Ramos (cell line): ENCODE data around the gene C1orf226.

Source experiments
- in situ Hi-C: fragments of 300-500 bp; cut with MboI; formaldehyde crosslinking; loops from one replicate; pipeline ENCODE4 v1.14.3; 2022; ENCODE audit warnings: low sequenced_read_pairs; ENCODE audit not compliant: unreplicated experiment

Gene C1orf226

DNA sequence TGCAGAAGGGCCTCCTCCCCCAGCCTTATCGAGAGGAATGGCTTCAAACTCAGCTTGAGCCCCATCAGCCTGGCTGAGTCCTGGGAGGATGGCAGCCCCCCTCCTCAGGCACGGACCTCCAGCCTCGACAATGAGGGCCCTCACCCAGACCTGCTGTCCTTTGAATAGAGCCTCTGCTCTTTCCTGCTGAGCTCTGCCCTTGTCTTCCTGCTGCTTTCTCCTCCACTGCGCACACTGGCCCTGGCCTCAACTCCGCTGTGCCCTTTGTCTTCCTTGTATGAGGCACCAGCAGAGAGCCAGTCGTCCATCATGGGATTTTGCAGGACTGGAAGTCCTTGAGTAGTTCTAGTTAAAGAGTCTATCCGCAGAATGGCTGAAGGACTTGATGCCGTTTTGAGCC is 2.0 kb downstream of the C1orf226 start:
- in situ Hi-C loops, result no loop called here

DNA sequence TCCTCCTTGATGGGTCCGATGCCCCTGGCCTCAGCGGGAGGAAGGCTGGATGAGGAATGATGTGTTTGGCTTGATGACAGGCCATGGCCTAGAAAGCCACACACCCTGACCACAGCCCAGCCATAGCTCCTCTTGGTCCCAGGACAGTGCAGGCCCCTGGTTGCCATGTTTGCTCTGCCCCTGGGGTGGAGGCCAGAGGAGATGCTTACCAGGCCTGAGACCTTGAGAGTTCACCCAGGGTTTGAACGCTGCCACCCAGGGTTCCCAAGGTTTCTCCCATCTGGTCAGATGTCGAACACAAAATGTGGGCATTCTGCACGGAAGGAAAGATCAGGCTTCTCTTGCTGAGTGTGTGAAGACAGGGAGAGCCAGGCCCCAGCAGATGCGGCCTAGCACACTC is 2.6 kb downstream of the C1orf226 start:
- in situ Hi-C loops, result no loop called here

DNA sequence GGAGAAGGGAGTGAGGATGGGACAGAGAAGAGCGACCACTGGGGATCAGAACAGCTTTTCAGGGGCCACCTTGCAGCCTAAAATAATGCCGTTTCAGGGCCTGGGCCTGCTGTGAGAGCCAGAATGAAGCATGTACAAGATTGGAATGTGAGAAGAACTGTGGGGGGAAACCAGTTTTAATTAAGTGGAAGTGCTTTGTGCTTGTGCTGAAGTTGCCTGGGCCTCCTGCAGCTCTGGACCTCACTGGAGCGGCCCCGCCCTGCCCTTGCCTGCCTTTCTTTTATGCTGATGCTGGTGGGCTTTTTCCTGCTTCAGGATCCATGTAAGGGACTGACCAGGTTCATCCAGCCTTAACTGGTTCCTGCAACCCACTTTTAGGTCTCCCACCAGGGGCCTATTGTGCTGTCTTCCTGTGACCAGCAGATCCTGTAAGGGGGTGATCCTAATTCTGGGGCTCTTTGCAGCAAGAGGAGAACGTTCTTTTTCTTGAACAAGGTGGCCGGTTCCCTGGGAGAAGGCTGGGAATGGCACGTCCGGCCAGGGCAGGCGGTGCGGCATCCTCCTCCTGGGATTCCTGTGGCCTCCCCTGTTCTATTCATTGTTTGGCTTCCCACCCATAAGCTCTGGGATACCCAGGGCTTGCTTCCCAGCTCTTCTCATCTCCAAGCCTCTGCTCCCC is 3.2 kb downstream of the C1orf226 start:
- in situ Hi-C loops, result no loop called here

DNA sequence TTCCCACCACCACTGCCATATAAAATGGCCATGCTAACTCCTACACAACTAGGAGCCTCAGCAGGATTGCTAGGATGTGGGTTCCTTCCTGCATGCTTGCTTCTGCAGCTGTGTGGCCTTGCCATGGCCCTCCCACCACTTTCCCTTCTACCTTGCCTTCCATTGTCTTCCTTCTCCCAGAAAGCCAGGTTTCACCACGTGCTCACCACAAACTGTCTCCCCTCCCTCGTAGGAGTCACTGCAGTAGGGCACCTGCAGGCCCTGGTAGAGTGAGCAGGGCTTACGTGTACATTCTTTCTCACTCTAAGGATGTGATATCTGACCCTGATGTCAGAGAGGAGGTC is 3.7 kb downstream of the C1orf226 start:
- in situ Hi-C loops, result no loop called here

DNA sequence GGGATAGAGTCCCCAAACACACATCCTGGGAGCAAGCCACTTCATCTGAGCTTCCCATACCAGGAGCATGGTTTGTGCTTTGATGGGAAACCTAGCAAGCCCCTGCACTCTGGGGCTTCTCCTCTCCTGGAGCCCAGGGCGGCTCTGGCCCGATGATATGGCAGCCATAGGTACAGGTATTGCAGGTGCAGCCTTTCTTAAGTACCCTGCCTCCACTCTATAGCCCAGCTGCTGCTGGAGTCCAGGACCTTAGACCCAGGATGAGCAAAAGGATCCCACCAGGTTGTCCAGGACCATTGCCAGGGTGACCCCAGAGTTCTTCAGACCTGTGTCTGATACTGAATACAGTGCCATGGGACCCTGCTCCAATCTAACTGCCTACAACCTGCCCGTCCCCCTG is 4.2 kb downstream of the C1orf226 start:
- in situ Hi-C loops, result no loop called here

DNA sequence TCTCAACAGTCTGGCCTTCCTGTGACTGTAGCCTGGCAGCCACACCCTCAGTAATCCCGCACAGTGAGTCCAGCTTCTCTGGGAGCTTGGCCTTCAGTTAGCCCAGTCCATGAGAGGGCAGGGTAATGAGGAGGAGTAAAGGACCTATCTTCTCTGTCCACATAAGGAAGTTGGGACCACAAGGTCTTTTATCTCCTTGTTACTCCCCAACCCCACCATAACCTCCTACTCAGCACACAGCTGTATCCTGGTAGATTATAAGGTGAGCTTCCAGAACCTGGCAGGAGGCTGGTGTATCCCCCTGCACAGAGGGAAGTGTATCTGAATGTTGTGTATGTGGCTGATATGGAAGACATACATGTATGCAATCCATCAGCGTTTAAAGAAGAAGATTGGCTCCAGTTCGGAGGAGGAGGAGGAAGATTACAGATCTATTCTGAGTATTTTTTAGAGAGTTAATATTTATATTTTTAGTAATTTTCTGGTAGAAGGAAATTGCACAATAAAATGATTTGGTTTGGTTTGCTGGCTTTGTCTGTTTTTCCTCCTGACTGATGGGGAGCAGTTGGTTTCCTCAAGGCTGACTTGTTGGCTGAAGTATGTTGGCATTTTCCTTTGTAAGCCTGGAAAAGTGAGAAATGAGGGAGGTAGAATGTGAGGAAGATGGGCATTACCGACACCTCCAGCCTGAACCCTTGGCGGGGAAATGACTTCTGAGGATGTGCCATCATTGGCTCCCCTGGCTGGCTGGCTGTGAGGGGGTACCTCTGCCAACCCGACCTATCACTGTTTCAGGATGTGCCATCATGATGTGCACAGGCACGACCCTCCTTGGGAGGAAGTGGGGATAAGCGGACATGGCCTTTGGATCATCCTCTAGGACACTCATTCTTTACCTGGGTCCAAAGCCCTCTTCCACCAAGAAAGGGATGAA is 5.0 kb downstream of the C1orf226 start:
- in situ Hi-C loops, result no loop called here

DNA sequence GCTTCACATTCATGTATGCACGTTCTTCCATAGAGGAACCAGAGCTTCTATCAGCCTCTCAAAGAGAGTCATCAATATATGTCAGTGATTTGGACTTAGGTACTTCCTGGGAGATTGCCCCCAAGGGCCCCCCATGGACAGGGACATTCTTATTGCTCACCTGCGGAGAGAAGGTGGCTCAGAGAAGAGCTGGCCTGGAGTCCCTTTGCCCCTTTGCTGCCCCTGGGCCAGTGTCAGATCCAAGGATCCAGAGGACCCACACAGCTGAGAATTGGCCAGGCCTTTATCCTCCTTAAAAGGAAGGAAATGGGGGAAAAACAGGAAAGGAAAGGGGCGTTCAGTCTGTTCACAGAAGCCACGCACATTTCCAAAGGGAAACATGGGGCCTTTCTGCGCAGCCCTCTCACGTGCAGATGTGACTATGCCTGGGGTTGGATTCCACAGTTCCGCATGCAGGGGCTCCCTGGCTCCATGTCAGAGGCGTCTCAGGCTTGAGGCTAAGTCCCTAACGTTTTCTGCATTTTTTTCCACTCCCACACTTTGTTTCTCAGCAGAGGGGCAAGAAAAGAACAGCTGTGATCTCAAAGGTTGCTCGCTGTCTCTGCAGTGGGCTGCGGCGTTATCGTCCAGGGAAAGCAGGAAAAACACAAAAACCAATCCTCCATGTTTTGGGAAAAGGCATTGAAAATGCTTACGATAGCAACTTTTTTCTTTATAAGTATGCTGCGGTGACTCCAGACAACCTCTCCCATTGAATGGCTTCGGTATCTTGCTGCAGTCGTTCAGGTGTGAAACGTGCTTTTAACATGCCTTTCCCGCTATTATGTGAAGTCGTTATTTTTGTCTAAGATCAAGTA is 5.9 kb downstream of the C1orf226 start:
- in situ Hi-C loops, result no loop called here

DNA sequence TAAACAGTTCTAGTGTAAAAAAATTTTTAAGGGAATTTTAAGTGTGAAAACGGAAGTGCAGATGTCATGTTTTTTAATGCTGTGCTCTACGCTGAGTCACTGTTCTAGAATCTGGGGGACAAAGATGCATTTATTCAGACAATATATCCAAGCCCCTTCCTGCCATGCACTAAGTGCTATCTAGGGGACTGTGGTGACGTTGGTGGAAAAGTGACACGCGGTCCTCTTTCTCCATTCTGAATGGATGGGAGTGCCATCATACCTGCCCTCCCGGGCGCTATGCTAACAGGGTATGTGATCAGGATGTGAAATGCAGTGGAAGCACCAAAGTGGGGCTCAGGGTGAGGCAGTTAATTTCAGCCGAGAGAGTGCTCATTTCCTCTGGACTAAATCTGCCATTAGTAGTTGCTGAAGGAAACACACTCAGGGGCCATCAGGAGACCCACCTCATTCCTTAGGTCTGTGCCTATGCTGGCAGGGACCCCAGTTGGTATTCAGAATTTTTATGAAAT is 6.6 kb downstream of the C1orf226 start:
- in situ Hi-C loops, result no loop called here

DNA sequence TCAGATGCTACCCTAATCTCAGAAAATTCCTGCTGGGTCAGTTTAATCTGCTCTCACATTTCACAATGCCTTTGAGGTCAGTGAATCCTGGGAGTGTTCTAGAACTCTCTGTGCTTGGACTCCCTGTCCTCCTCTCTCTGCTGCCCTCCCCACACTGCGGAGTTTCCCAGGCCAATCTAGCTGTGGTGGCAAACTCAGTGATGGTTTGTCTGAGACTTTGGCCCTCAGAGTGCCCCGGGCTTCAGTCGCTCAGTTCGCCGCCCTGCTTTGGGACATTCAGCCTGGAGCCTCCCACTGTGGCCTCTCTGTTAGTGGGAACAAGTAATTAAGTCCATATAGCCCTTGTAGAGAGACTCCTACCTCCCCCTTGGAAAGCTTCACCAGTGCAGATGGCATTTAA is 7.1 kb downstream of the C1orf226 start:
- in situ Hi-C loops, result no loop called here

DNA sequence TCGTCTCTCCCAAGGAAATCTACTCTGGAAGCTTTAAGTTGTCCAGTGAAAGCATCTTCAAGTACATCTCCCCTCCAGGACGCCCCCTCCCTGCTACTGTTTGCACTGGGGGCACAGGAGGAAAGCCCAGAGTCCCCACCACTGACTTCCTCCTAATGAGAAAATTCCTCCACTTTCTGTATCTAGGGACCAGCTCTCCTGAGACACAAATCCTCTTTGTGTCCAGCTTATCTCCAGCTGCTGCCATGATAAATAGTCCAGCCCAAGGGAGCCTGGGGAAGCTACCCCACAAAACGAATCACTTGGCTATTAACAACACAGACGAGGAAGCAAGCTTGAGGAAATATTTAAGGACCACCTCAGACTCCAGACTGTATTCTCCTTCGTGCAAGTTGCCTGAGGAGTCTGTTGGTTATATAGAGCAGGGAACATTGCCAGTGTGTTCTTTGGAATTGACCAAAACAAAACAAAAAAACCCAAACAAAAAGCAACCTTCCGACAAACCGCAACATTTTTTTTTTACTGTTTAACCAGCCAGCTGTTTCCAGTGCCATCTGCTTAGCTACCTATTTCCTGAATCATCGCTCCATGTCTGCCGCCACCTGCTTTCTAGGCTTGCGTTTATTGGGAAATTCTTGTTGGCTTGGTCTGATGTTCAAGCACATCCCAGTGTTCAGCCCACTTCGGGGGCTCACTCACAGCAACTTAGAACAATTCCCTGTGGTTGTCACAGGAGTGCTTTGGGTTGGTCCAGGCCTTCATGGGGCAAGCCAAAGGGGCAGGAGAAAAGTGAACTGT is 7.7 kb downstream of the C1orf226 start:
- in situ Hi-C loops, result no loop called here

DNA sequence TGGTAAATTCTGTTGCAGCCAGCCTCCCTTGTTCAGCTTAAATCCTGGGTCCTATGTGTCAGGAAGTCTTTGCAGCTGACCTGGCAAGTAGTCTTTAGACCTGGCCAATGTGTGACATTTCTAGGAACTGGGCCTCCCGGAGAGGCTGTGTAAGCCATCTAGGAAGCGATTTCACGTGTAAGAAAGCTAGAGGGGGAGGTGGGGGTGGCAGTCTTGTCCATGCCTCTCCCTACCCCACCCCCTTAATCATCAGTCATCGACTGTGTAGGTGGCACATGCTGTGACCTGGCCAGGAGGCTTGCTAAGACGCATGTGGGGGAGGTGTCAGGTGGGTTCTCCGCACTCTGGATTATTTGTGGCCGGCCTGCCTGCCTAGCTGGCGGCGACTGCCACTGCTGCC is 8.4 kb downstream of the C1orf226 start:
- in situ Hi-C loops, result no loop called here

DNA sequence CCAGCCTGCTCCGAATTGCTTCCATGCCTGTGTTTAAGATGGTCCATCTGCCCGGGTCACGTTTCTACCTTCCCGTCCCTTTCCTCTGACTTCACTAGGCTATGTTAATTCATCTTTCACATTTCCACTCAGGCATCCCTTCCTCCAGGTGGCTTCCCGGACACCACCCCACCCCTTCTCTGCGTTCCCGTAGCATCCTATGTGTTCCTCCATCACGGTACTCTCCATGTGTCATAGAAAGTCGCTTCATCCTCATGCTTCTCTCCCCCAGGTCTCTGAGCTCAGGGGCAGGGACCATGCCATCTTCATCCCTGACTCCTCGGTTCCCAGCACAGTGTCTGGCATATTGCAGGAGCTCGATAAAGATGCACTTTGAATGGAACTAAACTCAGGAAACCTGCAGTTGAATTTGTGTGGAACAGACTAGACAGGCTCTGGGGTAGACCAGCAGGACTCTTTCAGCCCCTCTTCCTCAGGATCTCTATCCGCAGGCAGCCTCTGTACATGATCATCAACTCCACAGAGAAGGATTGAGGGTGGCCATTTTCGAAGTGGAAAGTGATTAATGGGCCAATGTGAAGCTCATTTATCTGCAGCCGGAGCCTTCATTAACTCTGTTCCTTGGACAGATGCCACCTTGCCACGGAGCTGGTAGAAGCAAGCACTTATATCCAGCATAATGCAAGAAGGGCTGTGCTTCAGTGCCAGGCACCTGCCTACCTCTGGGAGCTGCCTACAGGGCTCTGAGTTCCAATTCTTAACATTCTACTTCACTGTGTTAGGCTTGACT is 9.1 kb downstream of the C1orf226 start:
- in situ Hi-C loops, result no loop called here

DNA sequence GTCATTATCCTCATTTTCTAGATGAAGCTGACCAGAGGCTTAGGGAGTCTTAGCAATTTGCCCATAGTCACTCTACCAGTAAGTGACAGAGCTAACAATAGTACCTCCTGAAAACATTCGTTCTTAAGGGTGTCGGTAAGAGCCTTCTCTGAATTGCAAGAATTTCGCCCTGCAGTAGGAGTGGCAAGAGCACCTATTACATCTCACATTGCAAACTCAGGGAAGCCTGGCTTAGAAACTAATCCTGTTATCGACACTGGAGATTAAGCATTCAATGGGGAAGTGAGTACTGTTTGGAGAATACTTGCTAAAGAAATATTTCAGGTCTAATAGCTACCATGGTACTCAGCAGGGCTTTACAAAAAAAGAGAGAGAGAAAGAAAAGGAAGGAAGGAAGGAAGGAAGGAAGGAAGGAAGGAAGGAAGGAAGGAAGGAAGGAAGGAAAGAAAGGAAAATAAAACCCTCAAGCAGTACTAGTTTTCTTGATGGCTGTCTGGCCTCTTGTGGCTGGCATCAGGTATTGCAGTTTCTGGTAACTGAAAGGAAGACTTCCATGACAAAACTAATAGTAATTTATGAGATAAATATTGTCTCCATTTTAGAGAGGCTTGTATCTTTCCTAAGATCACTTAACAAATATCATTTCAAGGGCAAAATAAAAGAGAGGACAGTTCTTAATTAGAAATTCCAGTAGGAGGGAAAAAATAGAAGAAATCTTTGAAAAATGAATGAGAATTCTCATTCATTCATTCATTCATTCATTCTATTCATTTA is 10.4 kb downstream of the C1orf226 start:
- in situ Hi-C loops, result no loop called here

DNA sequence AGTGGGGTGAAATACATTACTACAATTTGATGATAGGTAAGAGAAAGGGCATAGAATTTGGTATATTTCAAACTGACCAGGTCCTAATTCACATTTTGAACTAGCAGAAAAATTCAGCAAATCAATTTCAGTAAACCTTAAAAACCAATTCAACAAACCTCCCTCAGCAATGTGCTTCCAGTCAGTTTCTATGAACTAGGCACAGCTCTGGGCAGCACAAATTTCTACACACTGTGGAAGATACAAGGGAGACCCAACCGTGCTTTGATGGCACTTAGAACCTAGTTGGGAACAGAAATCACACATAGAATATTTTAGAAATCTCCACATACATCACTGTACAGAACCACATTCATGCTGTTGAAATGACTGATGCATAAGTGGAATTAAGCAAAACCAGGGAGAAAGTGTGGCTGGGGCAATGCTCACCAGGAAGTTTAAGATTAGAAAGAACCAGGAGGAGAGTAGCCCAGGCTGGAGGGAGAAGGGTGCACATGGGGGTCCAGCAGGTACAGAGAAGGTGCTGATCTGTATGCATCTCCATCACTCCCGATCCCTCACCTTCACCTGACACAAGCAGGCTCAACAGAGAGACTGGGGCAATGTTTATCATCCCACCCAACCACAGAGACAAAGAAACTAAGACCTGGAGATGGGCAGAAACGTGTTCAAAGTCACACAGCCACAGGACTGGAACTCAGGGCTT is 14.8 kb downstream of the C1orf226 start:
- in situ Hi-C loops, result no loop called here

DNA sequence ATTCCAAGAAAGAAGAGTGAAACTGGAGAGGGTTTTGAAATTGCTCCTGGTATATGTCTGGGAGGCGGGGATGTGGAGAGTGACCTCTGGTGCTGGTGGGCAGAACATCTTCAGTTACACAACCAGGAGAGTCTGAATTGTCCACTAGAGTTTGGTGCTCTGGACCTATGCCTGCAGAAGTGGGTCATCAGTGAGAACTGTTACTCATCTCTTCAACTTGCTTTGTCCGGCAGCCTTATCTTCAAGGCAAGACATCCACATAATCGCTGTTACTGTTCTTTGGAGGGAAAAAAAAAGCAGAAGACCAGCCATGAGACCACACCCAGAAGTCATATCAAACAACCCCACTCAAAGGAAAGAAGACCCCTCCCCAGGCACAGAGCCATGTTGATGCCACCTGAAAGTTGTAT is 15.5 kb downstream of the C1orf226 start:
- in situ Hi-C loops, result no loop called here

DNA sequence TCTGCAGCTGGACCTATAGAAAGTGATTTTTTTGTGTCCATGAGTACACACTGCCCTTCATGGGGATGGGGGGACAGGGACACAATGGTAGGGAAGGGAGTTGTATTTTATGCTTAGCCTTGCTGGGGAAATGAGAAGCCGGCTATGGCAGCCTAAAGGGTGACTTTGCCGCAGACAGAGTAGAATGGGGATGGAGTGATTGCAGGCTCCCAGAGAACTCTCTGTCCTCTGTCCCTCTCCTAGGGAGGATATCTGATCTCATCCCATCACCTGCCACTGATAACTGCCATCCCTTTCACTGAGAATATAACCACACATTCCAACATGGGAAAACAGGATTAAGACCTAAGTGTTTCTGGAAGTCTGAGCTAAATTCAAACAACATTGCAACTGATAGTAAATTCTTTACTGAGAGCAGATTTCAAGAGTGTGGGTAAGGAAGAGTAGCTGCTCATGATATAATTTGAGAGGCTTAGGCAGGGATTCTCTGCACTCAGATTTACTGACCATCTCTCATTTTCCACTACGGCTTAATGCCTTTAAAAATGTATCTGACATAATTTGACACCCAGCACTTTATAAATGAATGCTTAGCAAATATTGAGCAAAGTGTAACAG is 16.5 kb downstream of the C1orf226 start:
- in situ Hi-C loops, result no loop called here

DNA sequence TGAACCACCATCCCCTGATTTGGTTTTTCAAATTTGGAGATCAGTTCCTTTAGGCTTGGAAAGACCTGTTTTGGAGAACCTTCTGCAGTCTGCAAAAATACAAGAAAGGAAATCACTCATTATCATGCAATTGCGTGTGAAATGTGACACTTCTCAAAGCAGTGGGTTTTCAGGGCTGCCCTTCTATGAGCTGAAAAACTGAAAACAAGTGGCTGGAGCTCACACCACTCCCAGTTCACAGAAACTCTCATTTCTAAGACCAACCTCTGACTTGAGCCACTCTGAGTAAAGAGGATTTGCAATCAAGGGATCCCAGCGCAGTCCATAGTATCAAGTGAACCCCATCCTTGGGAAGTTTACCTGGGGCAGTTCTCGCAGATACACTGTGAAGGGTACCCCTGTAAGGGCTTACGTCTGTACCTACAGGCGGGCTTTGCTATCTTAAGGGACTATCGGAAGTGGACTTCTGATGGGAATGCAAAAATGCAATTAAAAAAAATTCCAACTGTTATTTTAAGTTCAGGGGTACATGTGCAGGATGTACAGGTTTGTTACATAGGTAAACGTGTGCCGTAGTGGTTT is 17.6 kb downstream of the C1orf226 start:
- in situ Hi-C loops, result no loop called here
